HepG2 (cell line): ENCODE data around the gene MTCH1. TPM values are rescaled to one million over a fixed set of nuclear protein-coding genes. Genes with fewer than 3 reads are reported as not detected.
A peak's percentile ranks its signal among the peaks of the same experiment; 100 is the strongest.

Source experiments
- ARNT2 ChIP-seq: sonication (generic); formaldehyde crosslinking; IDR thresholded peaks from 2 replicates; pipeline ENCODE4 v1.8.0; 2022; ENCODE audit warnings: mild to moderate bottlenecking, low read depth, missing genetic modification reagents, moderate library complexity
- CHCHD3 ChIP-seq: sonication (generic); formaldehyde crosslinking; IDR thresholded peaks from 2 replicates; pipeline ENCODE4 v1.8.0; 2022; ENCODE audit warnings: mild to moderate bottlenecking, missing genetic modification reagents, moderate library complexity
- FLYWCH1 ChIP-seq: sonication (generic); formaldehyde crosslinking; IDR thresholded peaks from 2 replicates; pipeline ENCODE4 v1.8.1; 2023; ENCODE audit warnings: mild to moderate bottlenecking, missing genetic modification reagents
- HDAC2 ChIP-seq: sonication (generic); formaldehyde crosslinking; IDR thresholded peaks from 2 replicates; pipeline ENCODE4 v1.4.0; 2020; ENCODE audit warnings: missing genetic modification reagents
- MAFG ChIP-seq: sonication (generic); formaldehyde crosslinking; IDR thresholded peaks from 2 replicates; pipeline ENCODE4 v1.5.1; 2020; ENCODE audit warnings: mild to moderate bottlenecking, missing genetic modification reagents
- MXD4 ChIP-seq: IDR thresholded peaks from 2 replicates; pipeline ENCODE4 v1.6.1; 2016; ENCODE audit warnings: mild to moderate bottlenecking, missing biosample characterization, missing genetic modification reagents
- PHB2 ChIP-seq: fragments of 450-650 bp; IDR thresholded peaks from 2 replicates; pipeline ENCODE4 v1.6.1; 2018; ENCODE audit not compliant: partially characterized antibody
- RAD51 ChIP-seq: fragments of 450-650 bp; IDR thresholded peaks from 2 replicates; pipeline ENCODE4 v1.6.1; 2016; ENCODE audit warnings: borderline replicate concordance
- SIX1 ChIP-seq: sonication (generic); formaldehyde crosslinking; IDR thresholded peaks from 2 replicates; pipeline ENCODE4 v1.4.0; 2020; ENCODE audit warnings: missing genetic modification reagents, borderline replicate concordance
- SRSF4 ChIP-seq: fragments of 200-400 bp; formaldehyde crosslinking; IDR thresholded peaks from one replicate; pipeline ENCODE4 v1.6.1; 2018; ENCODE audit warnings: mild to moderate bottlenecking, low read depth, low read length, moderate library complexity; ENCODE audit not compliant: poor library complexity, severe bottlenecking
- TGIF2 ChIP-seq: IDR thresholded peaks from 2 replicates; pipeline ENCODE4 v1.6.1; 2016; ENCODE audit warnings: control low read depth, missing compliant biosample characterization
- ZFP1 ChIP-seq: IDR thresholded peaks from 2 replicates; pipeline ENCODE4 v1.6.1; 2016
- ZFP90 ChIP-seq: sonication (generic); formaldehyde crosslinking; IDR thresholded peaks from 2 replicates; pipeline ENCODE4 v1.8.0; 2022; ENCODE audit warnings: missing genetic modification reagents, mild to moderate bottlenecking, inconsistent platforms, borderline replicate concordance
- ZNF382 ChIP-seq: sonication (generic); formaldehyde crosslinking; IDR thresholded peaks from 2 replicates; pipeline ENCODE4 v1.5.0; 2020; ENCODE audit warnings: missing genetic modification reagents, mild to moderate bottlenecking, borderline replicate concordance
- ZNF44 ChIP-seq: sonication (generic); formaldehyde crosslinking; IDR thresholded peaks from 2 replicates; pipeline ENCODE4 v1.5.1; 2020; ENCODE audit warnings: mild to moderate bottlenecking, missing genetic modification reagents
- ZNF510 ChIP-seq: sonication (generic); formaldehyde crosslinking; IDR thresholded peaks from 2 replicates; pipeline ENCODE4 v1.4.0; 2020; ENCODE audit warnings: low read depth, mild to moderate bottlenecking, missing genetic modification reagents
- ZNF709 ChIP-seq: sonication (generic); formaldehyde crosslinking; IDR thresholded peaks from 2 replicates; pipeline ENCODE4 v1.5.0; 2020; ENCODE audit warnings: mild to moderate bottlenecking, missing genetic modification reagents
- ZNF792 ChIP-seq: IDR thresholded peaks from 2 replicates; pipeline ENCODE4 v1.6.1; 2016
- polyA plus RNA-seq, 8 experiments: library from polyadenylated mRNA; depleted of rRNA in 3 of 8; stranded (reverse) in 7 of 8; unstranded in 1 of 8; fragments of >200 nt; fragmentation: Illumina TruSeq in 4 of 8; extraction: Trizol in 4 of 8; gene quantifications; 2 replicates each; pipeline versions ENCODE4 v1.2.1 to v1.2.3, GENCODE V29; 2011 to 2016; ENCODE audit warnings: low read depth in 4 of 8, missing spikeins in 1 of 8, mixed read lengths in 1 of 8; ENCODE audit not compliant: insufficient read depth in 1 of 8
- total RNA-seq, 5 experiments: library from RNA; depleted of rRNA; stranded (reverse); fragments of >200 nt; fragmentation: Illumina TruSeq; extraction: Trizol; gene quantifications; 2 replicates each; pipeline ENCODE4 v1.2.3, GENCODE V29; 2016; ENCODE audit warnings: low read depth in 1 of 5
- TF ChIP-seq, protein P1 (sequence below): IDR thresholded peaks from 2 replicates; pipeline ENCODE4 v1.6.1; 2012; ENCODE audit warnings: low read length, improper control_type of control experiment
- TF ChIP-seq, protein P2 (sequence below): IDR thresholded peaks from 2 replicates; pipeline ENCODE4 v1.6.1; 2016; ENCODE audit warnings: control low read depth
- TF ChIP-seq, protein P3 (sequence below): sonication (generic); formaldehyde crosslinking; IDR thresholded peaks from 2 replicates; pipeline ENCODE4 v1.8.1; 2022; ENCODE audit warnings: low read depth, mild to moderate bottlenecking, missing genetic modification reagents
- TF ChIP-seq, protein P4 (sequence below): sonication (generic); formaldehyde crosslinking; IDR thresholded peaks from 2 replicates; pipeline ENCODE4 v1.9.0; 2021; ENCODE audit warnings: missing genetic modification reagents, borderline replicate concordance

Gene MTCH1
- total and polyA plus RNA-seq, 2 of the 13 experiments (the other 11 are each of a cell fraction or from before 2014, with no cell fraction given) = 86.2 to 144 TPM

DNA sequence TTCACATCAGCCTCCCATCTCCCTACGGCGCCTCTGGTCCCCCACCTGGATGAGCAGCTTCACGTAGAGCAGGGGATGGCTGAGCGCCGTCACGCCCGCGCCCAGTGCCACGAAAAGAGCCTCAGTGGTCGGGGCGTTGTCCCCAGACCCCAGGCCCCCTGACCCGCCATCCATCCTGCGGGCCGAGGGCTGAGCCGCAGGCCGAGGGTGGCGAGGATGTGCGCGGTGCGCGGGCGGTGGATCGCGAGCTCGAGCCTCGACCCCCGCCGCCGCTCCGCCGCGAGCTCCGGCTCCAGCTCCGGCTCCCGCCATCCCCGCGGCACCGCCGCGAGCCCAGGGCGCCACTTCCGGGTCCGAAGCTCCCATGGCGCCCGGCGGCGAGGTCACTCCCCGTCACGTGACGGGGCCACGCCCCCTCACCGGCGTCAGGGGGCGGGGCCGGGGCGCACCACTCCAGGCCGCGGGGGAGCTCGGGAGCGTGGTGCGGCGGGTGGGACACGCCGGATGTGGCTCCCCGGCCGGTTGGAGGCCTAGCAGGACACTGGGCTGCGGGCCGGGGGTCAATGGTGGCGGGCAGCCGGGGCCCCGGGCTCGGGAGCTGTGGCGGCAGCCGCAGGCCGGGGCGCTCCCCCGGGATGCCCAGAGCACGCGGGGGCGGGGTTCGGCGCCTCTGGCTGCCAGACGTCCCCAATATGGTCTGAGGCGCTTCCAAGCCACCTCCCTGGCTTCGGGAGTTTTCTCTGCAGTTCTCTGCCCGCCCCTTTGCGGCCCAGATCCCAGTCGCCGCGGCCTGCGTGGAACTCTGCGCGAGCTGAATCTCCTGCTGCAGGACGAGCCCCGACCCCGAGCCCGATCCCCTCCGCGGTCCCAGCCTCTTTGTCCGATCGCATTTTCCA, at the start of gene MTCH1 (continued):
- peak; percentile 71; the same call in 1 of the 2 replicates for TF ChIP-seq ZNF709
- TF ChIP-seq, protein P1, sequence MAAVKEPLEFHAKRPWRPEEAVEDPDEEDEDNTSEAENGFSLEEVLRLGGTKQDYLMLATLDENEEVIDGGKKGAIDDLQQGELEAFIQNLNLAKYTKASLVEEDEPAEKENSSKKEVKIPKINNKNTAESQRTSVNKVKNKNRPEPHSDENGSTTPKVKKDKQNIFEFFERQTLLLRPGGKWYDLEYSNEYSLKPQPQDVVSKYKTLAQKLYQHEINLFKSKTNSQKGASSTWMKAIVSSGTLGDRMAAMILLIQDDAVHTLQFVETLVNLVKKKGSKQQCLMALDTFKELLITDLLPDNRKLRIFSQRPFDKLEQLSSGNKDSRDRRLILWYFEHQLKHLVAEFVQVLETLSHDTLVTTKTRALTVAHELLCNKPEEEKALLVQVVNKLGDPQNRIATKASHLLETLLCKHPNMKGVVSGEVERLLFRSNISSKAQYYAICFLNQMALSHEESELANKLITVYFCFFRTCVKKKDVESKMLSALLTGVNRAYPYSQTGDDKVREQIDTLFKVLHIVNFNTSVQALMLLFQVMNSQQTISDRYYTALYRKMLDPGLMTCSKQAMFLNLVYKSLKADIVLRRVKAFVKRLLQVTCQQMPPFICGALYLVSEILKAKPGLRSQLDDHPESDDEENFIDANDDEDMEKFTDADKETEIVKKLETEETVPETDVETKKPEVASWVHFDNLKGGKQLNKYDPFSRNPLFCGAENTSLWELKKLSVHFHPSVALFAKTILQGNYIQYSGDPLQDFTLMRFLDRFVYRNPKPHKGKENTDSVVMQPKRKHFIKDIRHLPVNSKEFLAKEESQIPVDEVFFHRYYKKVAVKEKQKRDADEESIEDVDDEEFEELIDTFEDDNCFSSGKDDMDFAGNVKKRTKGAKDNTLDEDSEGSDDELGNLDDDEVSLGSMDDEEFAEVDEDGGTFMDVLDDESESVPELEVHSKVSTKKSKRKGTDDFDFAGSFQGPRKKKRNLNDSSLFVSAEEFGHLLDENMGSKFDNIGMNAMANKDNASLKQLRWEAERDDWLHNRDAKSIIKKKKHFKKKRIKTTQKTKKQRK = no peak
- TF ChIP-seq ZNF510 (CRISPR knock-in tag) = no peak
- no peak for TF ChIP-seq CHCHD3 (CRISPR knock-in tag)
- TF ChIP-seq ZNF792 (CRISPR knock-in tag) = peak; percentile 89
- no peak for TF ChIP-seq TGIF2 (CRISPR knock-in tag)
- TF ChIP-seq RAD51 = peak; percentile 89; the same call in 1 of the 2 replicates
- no peak for TF ChIP-seq FLYWCH1
- no peak for TF ChIP-seq ZNF44 (CRISPR knock-in tag)
- TF ChIP-seq SRSF4 = peak; percentile 36
- peak; percentile 76 for TF ChIP-seq ARNT2
- peak; percentile 90 for TF ChIP-seq MXD4 (CRISPR knock-in tag)
- TF ChIP-seq PHB2 = no peak
- TF ChIP-seq ZFP1 (CRISPR knock-in tag) = no peak
- no peak for TF ChIP-seq MAFG (CRISPR knock-in tag)
- no peak; the same call in 1 of the 2 replicates for TF ChIP-seq ZFP90 (CRISPR knock-in tag)
- TF ChIP-seq ZNF382 (CRISPR knock-in tag) = no peak
- TF ChIP-seq, protein P2, sequence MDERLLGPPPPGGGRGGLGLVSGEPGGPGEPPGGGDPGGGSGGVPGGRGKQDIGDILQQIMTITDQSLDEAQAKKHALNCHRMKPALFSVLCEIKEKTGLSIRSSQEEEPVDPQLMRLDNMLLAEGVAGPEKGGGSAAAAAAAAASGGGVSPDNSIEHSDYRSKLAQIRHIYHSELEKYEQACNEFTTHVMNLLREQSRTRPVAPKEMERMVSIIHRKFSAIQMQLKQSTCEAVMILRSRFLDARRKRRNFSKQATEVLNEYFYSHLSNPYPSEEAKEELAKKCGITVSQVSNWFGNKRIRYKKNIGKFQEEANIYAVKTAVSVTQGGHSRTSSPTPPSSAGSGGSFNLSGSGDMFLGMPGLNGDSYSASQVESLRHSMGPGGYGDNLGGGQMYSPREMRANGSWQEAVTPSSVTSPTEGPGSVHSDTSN (CRISPR knock-in tag) = no peak
- TF ChIP-seq, protein P3, sequence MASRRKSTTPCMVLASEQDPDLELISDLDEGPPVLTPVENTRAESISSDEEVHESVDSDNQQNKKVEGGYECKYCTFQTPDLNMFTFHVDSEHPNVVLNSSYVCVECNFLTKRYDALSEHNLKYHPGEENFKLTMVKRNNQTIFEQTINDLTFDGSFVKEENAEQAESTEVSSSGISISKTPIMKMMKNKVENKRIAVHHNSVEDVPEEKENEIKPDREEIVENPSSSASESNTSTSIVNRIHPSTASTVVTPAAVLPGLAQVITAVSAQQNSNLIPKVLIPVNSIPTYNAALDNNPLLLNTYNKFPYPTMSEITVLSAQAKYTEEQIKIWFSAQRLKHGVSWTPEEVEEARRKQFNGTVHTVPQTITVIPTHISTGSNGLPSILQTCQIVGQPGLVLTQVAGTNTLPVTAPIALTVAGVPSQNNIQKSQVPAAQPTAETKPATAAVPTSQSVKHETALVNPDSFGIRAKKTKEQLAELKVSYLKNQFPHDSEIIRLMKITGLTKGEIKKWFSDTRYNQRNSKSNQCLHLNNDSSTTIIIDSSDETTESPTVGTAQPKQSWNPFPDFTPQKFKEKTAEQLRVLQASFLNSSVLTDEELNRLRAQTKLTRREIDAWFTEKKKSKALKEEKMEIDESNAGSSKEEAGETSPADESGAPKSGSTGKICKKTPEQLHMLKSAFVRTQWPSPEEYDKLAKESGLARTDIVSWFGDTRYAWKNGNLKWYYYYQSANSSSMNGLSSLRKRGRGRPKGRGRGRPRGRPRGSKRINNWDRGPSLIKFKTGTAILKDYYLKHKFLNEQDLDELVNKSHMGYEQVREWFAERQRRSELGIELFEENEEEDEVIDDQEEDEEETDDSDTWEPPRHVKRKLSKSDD (CRISPR knock-in tag) = peak; percentile 74; the same call in 1 of the 2 replicates
- TF ChIP-seq HDAC2 = 0 out of 2 replicates have a peak, but pooled peaks have one; percentile 16
- TF ChIP-seq, protein P4, sequence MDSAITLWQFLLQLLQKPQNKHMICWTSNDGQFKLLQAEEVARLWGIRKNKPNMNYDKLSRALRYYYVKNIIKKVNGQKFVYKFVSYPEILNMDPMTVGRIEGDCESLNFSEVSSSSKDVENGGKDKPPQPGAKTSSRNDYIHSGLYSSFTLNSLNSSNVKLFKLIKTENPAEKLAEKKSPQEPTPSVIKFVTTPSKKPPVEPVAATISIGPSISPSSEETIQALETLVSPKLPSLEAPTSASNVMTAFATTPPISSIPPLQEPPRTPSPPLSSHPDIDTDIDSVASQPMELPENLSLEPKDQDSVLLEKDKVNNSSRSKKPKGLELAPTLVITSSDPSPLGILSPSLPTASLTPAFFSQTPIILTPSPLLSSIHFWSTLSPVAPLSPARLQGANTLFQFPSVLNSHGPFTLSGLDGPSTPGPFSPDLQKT (CRISPR knock-in tag) = no peak; the same call in 1 of the 2 replicates
- no peak for TF ChIP-seq SIX1
